ENCODE measurements around the gene SECTM1. TPM values are rescaled to one million over a fixed set of nuclear protein-coding genes. Genes with fewer than 3 reads are reported as not detected.

The SECTM1 gene
- total and polyA plus RNA-seq, 9 of the 15 experiments (the other 6 are each of a cell fraction or from before 2014, with no cell fraction given) = 0.11 to 0.46 (median 0.18) TPM; not detected in 6

DNA sequence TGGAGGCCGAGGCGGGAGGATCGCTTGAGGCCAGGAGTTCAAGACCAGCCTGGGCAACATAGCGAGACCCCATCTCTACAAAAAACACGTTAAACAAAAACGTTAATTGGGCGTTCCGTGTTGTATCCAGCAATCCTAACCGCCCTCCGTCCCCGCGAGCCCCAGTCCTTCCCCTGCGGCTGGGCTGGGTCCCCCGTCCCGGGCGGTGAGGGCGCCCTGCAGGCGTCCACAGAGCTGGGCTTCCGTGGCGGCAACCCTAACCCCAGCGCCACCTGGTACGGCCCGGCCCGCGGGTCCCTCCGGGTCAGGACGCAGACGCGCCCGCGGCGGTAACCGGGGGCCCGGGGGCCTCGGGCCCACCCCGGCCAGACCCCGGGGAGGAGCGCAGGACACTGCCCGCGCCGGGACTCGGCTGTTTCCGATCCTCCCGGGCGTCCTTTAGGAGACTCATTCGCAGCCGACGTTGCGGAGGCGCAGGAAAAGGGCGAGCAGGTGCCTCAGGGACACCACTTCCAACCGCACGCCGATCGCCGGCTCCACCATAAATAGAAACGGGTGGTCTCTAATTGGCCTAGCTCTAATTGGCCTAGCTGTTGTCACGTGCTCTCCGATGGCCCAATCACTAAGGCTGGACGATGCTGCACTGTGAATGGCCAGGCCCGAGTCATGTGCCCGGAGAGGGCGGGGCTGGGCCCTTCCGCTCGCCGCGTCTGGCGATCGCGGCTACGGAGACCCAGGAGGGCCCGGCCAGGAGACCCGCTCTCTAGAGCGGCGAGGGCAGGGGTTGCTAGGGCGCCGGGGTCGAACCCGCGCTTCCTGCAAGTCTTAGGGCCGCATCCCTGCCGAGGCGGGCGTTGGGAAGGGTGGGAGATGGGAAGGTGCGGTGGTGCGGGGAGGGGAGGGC lies 41.1 kb downstream of the SECTM1 start (continued):
- TF ChIP-seq GATAD2B (IDR thresholded peaks at IDR 0.05; ENCODE audit: borderline replicate concordance) (0 out of 2 replicates have a peak, but pooled peaks have one; percentile 24), ZC3H4 (CRISPR knock-in tag; IDR thresholded peaks at IDR 0.05; ENCODE audit: borderline replicate concordance) (peak; percentile 95; the same call in 1 of the 2 replicates), TSC22D4 (tag; IDR thresholded peaks at IDR 0.05) (no peak), NR2F6 (CRISPR knock-in tag; IDR thresholded peaks at IDR 0.05) (no peak), ZNF184 (CRISPR knock-in tag; IDR thresholded peaks at IDR 0.05) (no peak), ZNF274 (IDR thresholded peaks at IDR 0.05; ENCODE audit: borderline replicate concordance, low read depth, low read length) (peak; percentile 34; the same call in 1 of the 2 replicates), ZNF79 (CRISPR knock-in tag; IDR thresholded peaks at IDR 0.05; ENCODE audit: low read depth) (no peak), OTX1 (CRISPR knock-in tag; IDR thresholded peaks at IDR 0.05) (no peak), HOXB6 (CRISPR knock-in tag; IDR thresholded peaks at IDR 0.05; ENCODE audit: borderline replicate concordance) (no peak), MTA3 (IDR thresholded peaks at IDR 0.05; ENCODE audit: borderline replicate concordance) (peak; percentile 98), SMAD4 (CRISPR knock-in tag; conservative IDR thresholded peaks at IDR 0.05) (peak; percentile 55)
- TF ChIP-seq, protein P1, sequence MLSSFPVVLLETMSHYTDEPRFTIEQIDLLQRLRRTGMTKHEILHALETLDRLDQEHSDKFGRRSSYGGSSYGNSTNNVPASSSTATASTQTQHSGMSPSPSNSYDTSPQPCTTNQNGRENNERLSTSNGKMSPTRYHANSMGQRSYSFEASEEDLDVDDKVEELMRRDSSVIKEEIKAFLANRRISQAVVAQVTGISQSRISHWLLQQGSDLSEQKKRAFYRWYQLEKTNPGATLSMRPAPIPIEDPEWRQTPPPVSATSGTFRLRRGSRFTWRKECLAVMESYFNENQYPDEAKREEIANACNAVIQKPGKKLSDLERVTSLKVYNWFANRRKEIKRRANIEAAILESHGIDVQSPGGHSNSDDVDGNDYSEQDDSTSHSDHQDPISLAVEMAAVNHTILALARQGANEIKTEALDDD (IDR thresholded peaks at IDR 0.05) = no peak
- TF ChIP-seq, protein P2, sequence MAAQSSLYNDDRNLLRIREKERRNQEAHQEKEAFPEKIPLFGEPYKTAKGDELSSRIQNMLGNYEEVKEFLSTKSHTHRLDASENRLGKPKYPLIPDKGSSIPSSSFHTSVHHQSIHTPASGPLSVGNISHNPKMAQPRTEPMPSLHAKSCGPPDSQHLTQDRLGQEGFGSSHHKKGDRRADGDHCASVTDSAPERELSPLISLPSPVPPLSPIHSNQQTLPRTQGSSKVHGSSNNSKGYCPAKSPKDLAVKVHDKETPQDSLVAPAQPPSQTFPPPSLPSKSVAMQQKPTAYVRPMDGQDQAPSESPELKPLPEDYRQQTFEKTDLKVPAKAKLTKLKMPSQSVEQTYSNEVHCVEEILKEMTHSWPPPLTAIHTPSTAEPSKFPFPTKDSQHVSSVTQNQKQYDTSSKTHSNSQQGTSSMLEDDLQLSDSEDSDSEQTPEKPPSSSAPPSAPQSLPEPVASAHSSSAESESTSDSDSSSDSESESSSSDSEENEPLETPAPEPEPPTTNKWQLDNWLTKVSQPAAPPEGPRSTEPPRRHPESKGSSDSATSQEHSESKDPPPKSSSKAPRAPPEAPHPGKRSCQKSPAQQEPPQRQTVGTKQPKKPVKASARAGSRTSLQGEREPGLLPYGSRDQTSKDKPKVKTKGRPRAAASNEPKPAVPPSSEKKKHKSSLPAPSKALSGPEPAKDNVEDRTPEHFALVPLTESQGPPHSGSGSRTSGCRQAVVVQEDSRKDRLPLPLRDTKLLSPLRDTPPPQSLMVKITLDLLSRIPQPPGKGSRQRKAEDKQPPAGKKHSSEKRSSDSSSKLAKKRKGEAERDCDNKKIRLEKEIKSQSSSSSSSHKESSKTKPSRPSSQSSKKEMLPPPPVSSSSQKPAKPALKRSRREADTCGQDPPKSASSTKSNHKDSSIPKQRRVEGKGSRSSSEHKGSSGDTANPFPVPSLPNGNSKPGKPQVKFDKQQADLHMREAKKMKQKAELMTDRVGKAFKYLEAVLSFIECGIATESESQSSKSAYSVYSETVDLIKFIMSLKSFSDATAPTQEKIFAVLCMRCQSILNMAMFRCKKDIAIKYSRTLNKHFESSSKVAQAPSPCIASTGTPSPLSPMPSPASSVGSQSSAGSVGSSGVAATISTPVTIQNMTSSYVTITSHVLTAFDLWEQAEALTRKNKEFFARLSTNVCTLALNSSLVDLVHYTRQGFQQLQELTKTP (IDR thresholded peaks at IDR 0.05; ENCODE audit: low read depth in 1 of 2, partially characterized antibody in 2 of 2) = no peak
- TF ChIP-seq, protein P3, sequence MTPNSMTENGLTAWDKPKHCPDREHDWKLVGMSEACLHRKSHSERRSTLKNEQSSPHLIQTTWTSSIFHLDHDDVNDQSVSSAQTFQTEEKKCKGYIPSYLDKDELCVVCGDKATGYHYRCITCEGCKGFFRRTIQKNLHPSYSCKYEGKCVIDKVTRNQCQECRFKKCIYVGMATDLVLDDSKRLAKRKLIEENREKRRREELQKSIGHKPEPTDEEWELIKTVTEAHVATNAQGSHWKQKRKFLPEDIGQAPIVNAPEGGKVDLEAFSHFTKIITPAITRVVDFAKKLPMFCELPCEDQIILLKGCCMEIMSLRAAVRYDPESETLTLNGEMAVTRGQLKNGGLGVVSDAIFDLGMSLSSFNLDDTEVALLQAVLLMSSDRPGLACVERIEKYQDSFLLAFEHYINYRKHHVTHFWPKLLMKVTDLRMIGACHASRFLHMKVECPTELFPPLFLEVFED (CRISPR knock-in tag; conservative IDR thresholded peaks at IDR 0.05) = 0 out of 2 replicates have a peak, but pooled peaks have one; percentile 37
- TF ChIP-seq, protein P4, sequence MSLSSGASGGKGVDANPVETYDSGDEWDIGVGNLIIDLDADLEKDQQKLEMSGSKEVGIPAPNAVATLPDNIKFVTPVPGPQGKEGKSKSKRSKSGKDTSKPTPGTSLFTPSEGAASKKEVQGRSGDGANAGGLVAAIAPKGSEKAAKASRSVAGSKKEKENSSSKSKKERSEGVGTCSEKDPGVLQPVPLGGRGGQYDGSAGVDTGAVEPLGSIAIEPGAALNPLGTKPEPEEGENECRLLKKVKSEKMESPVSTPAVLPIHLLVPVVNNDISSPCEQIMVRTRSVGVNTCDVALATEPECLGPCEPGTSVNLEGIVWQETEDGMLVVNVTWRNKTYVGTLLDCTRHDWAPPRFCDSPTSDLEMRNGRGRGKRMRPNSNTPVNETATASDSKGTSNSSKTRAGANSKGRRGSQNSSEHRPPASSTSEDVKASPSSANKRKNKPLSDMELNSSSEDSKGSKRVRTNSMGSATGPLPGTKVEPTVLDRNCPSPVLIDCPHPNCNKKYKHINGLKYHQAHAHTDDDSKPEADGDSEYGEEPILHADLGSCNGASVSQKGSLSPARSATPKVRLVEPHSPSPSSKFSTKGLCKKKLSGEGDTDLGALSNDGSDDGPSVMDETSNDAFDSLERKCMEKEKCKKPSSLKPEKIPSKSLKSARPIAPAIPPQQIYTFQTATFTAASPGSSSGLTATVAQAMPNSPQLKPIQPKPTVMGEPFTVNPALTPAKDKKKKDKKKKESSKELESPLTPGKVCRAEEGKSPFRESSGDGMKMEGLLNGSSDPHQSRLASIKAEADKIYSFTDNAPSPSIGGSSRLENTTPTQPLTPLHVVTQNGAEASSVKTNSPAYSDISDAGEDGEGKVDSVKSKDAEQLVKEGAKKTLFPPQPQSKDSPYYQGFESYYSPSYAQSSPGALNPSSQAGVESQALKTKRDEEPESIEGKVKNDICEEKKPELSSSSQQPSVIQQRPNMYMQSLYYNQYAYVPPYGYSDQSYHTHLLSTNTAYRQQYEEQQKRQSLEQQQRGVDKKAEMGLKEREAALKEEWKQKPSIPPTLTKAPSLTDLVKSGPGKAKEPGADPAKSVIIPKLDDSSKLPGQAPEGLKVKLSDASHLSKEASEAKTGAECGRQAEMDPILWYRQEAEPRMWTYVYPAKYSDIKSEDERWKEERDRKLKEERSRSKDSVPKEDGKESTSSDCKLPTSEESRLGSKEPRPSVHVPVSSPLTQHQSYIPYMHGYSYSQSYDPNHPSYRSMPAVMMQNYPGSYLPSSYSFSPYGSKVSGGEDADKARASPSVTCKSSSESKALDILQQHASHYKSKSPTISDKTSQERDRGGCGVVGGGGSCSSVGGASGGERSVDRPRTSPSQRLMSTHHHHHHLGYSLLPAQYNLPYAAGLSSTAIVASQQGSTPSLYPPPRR (CRISPR knock-in tag; IDR thresholded peaks at IDR 0.05; ENCODE audit: borderline replicate concordance) = no peak
